PFSK-1 (cell line): Measurements from ENCODE around the gene YIF1B.

Experiments used
- FOXP2 ChIP-seq: optimal IDR thresholded peaks from 2 replicates; pipeline ENCODE3; 2011; ENCODE audit warnings: borderline replicate concordance, control low read depth, inconsistent platforms; ENCODE audit not compliant: insufficient read depth; ENCODE audit errors: extremely low read length, extremely low read depth
- POLR2AphosphoS5 ChIP-seq: IDR thresholded peaks from 2 replicates; pipeline ENCODE4 v1.6.1; 2012; ENCODE audit warnings: low read depth, mild to moderate bottlenecking, control low read depth, low read length, moderate library complexity
- SIN3A ChIP-seq: IDR thresholded peaks from 2 replicates; pipeline ENCODE4 v1.6.1; 2012; ENCODE audit warnings: mild to moderate bottlenecking, low read length, moderate library complexity, borderline replicate concordance; ENCODE audit not compliant: insufficient read depth
- TF ChIP-seq, protein P1 (sequence below), 2 experiments: IDR thresholded peaks; 2 replicates each; pipeline versions ENCODE4 v1.6.1 to v1.8.0; 2011 to 2012; ENCODE audit warnings: low read depth in 2 of 2, low read length in 2 of 2, control low read depth in 1 of 2, inconsistent platforms in 1 of 2, mild to moderate bottlenecking in 1 of 2, moderate library complexity in 1 of 2; ENCODE audit not compliant: insufficient read depth in 1 of 2

DNA sequence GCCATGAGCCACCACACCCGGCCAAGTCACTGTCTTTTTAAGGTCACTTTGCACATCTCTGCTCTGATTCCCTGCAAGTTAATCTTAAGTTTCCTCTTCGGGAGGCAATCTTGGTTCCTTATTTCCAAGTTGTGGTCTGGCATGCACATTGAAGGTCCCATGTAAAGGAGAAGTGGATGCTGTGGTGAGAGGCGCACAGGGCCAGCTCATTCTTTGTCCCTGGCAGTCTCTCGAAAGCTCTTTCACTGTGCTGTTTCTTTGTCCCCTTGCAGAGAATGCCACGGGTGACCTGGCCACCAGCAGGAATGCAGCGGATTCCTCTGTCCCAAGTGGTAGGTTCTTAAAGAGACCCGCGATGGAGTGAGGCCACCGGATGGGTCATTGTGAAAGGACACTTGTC is 28.1 kb downstream of the YIF1B start:
- TF ChIP-seq, protein P1, sequence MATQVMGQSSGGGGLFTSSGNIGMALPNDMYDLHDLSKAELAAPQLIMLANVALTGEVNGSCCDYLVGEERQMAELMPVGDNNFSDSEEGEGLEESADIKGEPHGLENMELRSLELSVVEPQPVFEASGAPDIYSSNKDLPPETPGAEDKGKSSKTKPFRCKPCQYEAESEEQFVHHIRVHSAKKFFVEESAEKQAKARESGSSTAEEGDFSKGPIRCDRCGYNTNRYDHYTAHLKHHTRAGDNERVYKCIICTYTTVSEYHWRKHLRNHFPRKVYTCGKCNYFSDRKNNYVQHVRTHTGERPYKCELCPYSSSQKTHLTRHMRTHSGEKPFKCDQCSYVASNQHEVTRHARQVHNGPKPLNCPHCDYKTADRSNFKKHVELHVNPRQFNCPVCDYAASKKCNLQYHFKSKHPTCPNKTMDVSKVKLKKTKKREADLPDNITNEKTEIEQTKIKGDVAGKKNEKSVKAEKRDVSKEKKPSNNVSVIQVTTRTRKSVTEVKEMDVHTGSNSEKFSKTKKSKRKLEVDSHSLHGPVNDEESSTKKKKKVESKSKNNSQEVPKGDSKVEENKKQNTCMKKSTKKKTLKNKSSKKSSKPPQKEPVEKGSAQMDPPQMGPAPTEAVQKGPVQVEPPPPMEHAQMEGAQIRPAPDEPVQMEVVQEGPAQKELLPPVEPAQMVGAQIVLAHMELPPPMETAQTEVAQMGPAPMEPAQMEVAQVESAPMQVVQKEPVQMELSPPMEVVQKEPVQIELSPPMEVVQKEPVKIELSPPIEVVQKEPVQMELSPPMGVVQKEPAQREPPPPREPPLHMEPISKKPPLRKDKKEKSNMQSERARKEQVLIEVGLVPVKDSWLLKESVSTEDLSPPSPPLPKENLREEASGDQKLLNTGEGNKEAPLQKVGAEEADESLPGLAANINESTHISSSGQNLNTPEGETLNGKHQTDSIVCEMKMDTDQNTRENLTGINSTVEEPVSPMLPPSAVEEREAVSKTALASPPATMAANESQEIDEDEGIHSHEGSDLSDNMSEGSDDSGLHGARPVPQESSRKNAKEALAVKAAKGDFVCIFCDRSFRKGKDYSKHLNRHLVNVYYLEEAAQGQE (IDR thresholded peaks at IDR 0.05; ENCODE audit: insufficient read depth in 1 of 2, low read depth in 2 of 2, low read length in 2 of 2) = no peak
- no peak for TF ChIP-seq POLR2AphosphoS5
- no peak for TF ChIP-seq FOXP2
- no peak for TF ChIP-seq SIN3A
